Coronary artery (tissue), 2 donors: ENCODE measurements around the gene ACAA2.
A peak's percentile ranks its signal among the peaks of the same experiment; 100 is the strongest.
"Not testable (repeated sequence)": the region's sequence is repeated elsewhere in the genome, so short reads cannot be mapped to it uniquely, and the experiment has no call there.

Experiments used
- DNase-seq: peaks from one replicate; pipeline ENCODE4 v3.0.0-alpha.2; 2017; ENCODE audit warnings: low spot score
- H3K27ac ChIP-seq, 2 donors: fragments of 200-600 bp; sonication (generic); one replicate each; pipeline ENCODE4 v1.5.1; 2016 to 2019
- H3K4me3 ChIP-seq: fragments of 200-600 bp; sonication (generic); 2 replicates; pipeline ENCODE4 v1.5.1; 2016; ENCODE audit warnings: mild to moderate bottlenecking, moderate library complexity
- CTCF ChIP-seq: fragments of 200-600 bp; sonication (generic); IDR thresholded peaks from one replicate; pipeline ENCODE4 v1.5.1; 2019; ENCODE audit warnings: antibody characterized with exemption

ACAA2 gene

DNA sequence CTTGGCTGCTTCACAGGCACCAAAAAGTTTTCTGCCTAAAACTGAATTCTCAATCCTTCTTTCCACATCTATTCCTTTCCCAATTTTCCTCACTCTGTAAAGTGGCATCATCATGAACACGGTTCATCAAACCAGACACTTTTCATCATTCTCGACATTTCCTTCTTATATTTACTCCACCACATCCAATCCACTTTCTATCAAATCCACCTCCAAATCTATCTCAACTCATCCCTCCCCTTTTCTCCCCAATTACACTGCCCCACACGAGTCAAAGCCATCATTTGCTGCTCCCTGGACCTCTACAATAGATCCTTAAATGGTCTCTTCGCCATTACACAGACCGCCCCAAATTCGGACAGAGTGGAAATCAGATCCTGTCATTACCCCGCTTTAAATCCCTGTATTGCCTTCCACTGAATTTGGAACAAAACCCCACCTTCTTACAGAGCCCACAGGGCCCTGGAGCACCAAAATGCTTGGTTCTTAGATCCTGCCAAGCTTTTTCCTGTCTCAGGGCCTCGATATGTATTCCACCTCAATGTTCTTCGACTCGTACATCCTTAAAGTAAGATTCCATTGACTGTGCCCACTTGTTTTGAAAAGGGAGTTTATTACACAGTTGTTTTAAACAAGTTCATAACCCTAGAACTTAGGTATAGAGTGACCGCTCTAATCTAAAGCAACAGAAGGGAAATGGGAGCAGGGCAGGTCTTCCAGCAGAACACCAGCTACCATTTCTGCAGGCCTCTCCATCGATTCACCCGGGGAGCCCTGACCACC is 856 bp downstream of the ACAA2 start:
- DNase-seq: no peak
- H3K27ac ChIP-seq: peak overlapping the region; percentile 85 to 96
- peak overlapping the region; percentile 93 for H3K4me3 ChIP-seq
- no peak for TF ChIP-seq CTCF

GRCh38 chr18:49811151-49811938 is 2.0 kb downstream of the ACAA2 start:
- no peak overlapping the region for H3K27ac ChIP-seq
- H3K4me3 ChIP-seq: no peak overlapping the region
- no peak for TF ChIP-seq CTCF
- DNase-seq: no peak

- DNase-seq, H3K27ac ChIP-seq, H3K4me3 ChIP-seq: not testable (repeated sequence)
These were observed 4.7 kb downstream of the ACAA2 start for GRCh38 chr18:49808553-49809191.

- no peak overlapping the region for H3K27ac ChIP-seq
- TF ChIP-seq CTCF: no peak
These were observed 9.2 kb downstream of the ACAA2 start for GRCh38 chr18:49804096-49804495.

GRCh38 chr18:49802623-49803022 is 10.7 kb downstream of the ACAA2 start:
- DNase-seq: no peak
- Histone ChIP-seq H3K4me3 (no peak overlapping the region), H3K27ac (no peak overlapping the region)
- no peak for TF ChIP-seq CTCF

More at GRCh38 chr18:49804096-49804495, 9.2 kb downstream of the ACAA2 start:
- DNase-seq: no peak
- H3K4me3 ChIP-seq: no peak overlapping the region

GRCh38 chr18:49800491-49800890 is 12.8 kb downstream of the ACAA2 start:
- not testable (repeated sequence) for H3K4me3 ChIP-seq, H3K27ac ChIP-seq, DNase-seq

DNA sequence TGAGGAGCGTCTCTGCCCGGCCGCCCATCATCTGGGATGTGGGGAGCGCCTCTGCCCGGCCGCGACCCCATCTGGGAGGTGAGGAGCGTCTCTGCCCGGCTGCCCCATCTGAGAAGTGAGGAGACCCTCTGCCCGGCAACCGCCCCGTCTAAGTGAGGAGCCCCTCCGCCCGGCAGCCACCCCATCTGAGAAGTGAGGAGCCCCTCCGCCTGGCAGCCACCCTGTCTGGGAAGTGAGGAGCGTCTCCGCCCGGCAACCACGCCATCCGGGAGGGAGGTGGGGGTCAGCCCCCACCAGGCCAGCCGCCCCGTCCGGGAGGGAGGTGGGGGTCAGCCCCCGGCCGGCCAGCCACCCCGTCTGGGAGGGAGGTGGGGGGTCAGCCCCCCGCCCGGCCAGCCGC is 13.5 kb downstream of the ACAA2 start:
- H3K4me3 ChIP-seq, DNase-seq, H3K27ac ChIP-seq: not testable (repeated sequence)

DNA sequence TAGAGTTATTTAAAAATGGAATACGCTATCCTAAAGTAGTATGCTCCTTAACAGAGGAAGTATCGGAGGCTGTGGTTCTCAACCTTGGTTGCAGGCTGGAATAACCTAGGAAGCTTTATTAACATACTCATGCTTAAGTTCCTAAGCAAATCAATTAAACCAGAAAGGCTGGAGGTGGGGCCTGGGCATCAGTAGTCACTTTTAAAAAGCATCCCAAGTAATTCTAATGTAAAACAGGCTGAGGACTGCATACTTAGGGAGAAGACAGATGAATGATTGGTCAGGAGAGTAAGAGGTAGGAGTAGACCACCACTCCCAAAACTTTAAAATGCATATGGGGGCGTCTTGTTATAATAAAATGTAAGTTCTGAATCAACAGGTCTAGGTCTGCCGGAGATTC is 15.3 kb downstream of the ACAA2 start:
- DNase-seq: no peak
- Histone ChIP-seq H3K27ac (no peak overlapping the region), H3K4me3 (no peak overlapping the region)
- no peak for TF ChIP-seq CTCF
